ENCODE measurements around the gene LGR6. TPM values are rescaled to one million over a fixed set of nuclear protein-coding genes. Genes with fewer than 3 reads are reported as not detected.

Gene LGR6
- total RNA-seq, 2 donors from 2014 or later, result 0.21 TPM; not detected in 1

DNA sequence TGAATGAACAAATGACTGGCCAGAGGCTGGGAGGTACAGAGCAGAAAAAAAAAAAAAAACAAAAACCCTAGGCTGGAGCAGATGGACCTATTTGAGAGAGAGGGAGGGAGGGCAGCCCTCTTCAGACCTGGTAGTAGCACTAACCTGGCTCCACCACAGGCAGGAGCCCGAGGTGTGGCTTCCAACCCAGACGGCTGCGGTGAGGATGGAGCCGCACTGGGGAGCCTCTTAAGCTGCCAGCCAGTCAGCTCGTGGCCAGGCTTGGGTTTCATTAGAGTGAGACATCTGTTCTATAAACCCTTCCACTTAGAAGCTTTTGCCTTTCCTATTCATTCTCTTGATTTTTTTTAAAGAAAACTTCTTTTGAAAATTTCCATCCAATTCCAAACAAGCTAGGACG is 16.8 kb downstream of the LGR6 start:
- no peaks in the 10 kb centered on the region for H3K36me3 Mint-ChIP-seq (ENCODE audit: low read depth)
- peaks cover 4% of the 10 kb centered on the region for H3K4me1 Mint-ChIP-seq
- no peaks in the 10 kb centered on the region for H3K9me3 Mint-ChIP-seq
- no peak for ATAC-seq (replicated peaks)
- H3K27ac Mint-ChIP-seq, result no peak overlapping the region
- no peak overlapping the region for H3K4me3 Mint-ChIP-seq
- H3K27me3 Mint-ChIP-seq, result peaks cover 36% of the 10 kb centered on the region

- H3K36me3 Mint-ChIP-seq (ENCODE audit: low read depth), result no peaks in the 10 kb centered on the region
- ATAC-seq (replicated peaks), result no peak
- H3K4me1 Mint-ChIP-seq, result peaks cover 4% of the 10 kb centered on the region
- no peaks in the 10 kb centered on the region for H3K9me3 Mint-ChIP-seq
- H3K27me3 Mint-ChIP-seq, result peaks cover 42% of the 10 kb centered on the region
- H3K27ac Mint-ChIP-seq, result no peak overlapping the region
- H3K4me3 Mint-ChIP-seq, result no peak overlapping the region
Observed at GRCh38 chr1:202210969-202211368, 17.4 kb downstream of the LGR6 start.

DNA sequence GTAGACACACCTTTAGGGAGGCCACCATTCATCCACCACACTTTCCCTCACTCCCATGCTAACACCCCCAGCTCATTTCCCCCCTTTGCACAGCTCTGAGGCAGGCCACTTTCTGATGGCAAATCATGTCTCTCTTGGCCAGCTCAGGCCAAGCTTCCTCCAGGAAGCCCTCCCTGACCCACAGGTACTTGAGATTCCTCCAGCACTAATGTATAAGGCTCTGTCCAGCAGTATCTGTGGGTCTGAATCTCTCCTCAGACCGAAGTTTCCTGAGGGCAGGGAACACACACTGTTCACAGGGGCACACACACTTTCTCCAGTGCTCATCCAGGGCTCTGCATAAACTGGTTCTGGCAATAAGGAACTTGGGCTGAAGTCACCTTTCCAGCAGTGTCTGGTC is 19.2 kb downstream of the LGR6 start:
- H3K4me3 Mint-ChIP-seq, result no peak overlapping the region
- ATAC-seq (replicated peaks), result no peak
- H3K36me3 Mint-ChIP-seq (ENCODE audit: low read depth), result no peaks in the 10 kb centered on the region
- no peak overlapping the region for H3K27ac Mint-ChIP-seq
- H3K9me3 Mint-ChIP-seq, result no peaks in the 10 kb centered on the region
- peaks cover 4% of the 10 kb centered on the region for H3K4me1 Mint-ChIP-seq
- peaks cover 52% of the 10 kb centered on the region for H3K27me3 Mint-ChIP-seq

GRCh38 chr1:202213361-202214088 is 19.9 kb downstream of the LGR6 start:
- Mint-ChIP-seq H3K27ac (no peak overlapping the region), H3K4me1 (peaks cover 4% of the 10 kb centered on the region), H3K36me3 (ENCODE audit: low read depth) (no peaks in the 10 kb centered on the region), H3K27me3 (peaks cover 56% of the 10 kb centered on the region), H3K4me3 (peak overlapping the region; percentile 15), H3K9me3 (no peaks in the 10 kb centered on the region)
- ATAC-seq (replicated peaks), result no peak

GRCh38 chr1:202214089-202214843 is 20.7 kb downstream of the LGR6 start:
- no peak for ATAC-seq (replicated peaks)
- H3K36me3 Mint-ChIP-seq (ENCODE audit: low read depth), result no peaks in the 10 kb centered on the region
- H3K27me3 Mint-ChIP-seq, result peaks cover 62% of the 10 kb centered on the region
- peak overlapping the region; percentile 23 for H3K4me3 Mint-ChIP-seq
- no peaks in the 10 kb centered on the region for H3K9me3 Mint-ChIP-seq
- peaks cover 4% of the 10 kb centered on the region for H3K4me1 Mint-ChIP-seq
- H3K27ac Mint-ChIP-seq, result no peak overlapping the region

DNA sequence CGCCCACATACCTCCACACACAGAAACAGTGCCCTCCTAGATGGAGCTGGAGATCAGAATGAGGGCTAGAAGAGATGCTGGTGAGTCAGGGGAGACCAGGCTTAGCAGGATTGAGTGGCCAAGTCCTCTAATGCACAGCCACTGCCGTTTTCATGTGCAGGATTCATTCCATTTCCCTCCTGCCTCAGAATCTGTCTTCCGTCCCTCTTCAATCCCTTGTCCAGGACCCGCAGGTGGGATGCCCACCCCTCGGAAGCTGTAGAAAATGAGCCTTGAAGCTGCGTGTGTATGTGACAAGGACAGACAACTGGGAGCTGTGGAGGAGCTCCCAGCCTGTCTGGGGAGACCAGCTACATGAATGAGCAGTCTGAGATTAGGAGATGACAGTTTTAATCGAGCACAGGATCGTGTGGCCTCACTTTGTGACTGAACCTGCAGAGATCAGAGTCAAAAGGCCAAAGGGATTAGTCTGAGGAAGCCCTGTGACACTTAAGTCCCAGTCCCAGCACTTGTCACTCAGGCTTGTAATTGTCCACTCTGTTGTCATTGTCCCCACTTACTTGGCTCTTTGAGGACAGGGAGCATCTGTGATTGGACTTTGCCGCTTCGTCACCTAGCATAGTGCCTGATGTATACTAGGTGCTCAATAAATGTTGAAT is 22.0 kb downstream of the LGR6 start:
- Mint-ChIP-seq H3K4me3 (no peak overlapping the region), H3K27ac (no peak overlapping the region), H3K27me3 (peaks cover 63% of the 10 kb centered on the region), H3K4me1 (peaks cover 4% of the 10 kb centered on the region), H3K9me3 (no peaks in the 10 kb centered on the region), H3K36me3 (ENCODE audit: low read depth) (no peaks in the 10 kb centered on the region)
- no peak for ATAC-seq (replicated peaks)

- Mint-ChIP-seq H3K36me3 (ENCODE audit: low read depth) (no peaks in the 10 kb centered on the region), H3K4me1 (peaks cover 4% of the 10 kb centered on the region), H3K27me3 (peaks cover 64% of the 10 kb centered on the region), H3K9me3 (no peaks in the 10 kb centered on the region), H3K27ac (no peak overlapping the region), H3K4me3 (no peak overlapping the region)
- no peak for ATAC-seq (replicated peaks)
Observed at GRCh38 chr1:202216691-202217090, 23.1 kb downstream of the LGR6 start.

DNA sequence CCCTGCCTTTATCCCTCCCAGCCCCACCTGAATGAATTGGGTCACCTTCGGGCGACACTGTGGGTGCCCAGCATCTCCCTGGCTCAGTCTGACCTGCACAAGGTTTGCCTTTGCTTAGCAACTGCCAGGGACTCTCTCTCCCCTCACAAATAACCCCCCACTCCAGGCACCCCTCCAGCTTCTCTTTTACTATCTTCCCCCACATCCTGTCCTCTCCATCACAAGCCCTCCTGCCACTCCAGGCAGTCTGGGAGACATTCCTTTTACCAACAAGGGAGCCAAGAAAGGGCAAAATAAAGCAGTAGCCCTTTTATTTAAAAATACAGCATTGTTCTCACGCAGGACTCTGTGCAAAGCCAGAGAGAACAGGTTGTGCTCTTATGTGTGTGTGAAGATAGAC is 23.9 kb downstream of the LGR6 start:
- ATAC-seq (replicated peaks), result no peak
- no peak overlapping the region for H3K27ac Mint-ChIP-seq
- H3K36me3 Mint-ChIP-seq (ENCODE audit: low read depth), result no peaks in the 10 kb centered on the region
- no peak overlapping the region for H3K4me3 Mint-ChIP-seq
- H3K4me1 Mint-ChIP-seq, result peaks cover 4% of the 10 kb centered on the region
- H3K27me3 Mint-ChIP-seq, result peaks cover 57% of the 10 kb centered on the region
- H3K9me3 Mint-ChIP-seq, result no peaks in the 10 kb centered on the region

DNA sequence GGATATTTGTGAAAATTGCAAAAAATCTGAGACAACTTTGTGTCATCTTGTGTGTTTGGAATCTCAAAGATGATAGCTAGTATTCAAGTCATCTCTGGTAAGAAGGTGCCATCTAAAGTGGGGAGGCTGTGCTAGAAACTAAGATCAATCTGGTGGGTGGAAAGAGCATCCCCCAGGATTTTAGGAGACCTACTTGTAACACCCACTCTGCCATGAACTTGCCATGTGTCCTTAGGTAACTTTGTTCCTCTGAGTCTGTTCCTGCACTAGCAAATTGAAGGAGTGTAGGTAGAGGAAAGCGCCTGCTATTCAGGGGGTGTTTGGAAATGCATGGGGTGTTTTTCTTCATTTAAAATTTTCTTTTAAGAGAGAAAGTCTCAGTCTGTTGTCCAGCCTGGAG is 24.4 kb downstream of the LGR6 start:
- no peaks in the 10 kb centered on the region for H3K9me3 Mint-ChIP-seq

DNA sequence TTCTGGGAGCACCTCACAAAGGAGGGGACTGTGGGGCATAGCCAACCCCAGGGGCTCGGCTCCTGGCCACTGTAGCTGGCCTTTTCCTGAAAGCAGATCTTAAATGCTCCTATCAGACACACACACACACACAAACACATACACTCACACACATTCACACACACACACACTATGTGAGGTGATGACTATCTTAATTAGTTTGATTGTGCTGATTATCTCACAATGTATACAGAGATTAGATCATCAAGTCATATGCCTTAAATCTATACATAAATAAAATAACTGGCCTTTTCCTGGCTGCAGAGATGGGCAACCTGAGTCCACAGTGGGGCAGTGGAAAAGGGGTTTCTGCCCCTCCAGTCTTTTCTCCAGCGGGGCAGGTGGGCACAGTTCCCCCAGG is 27.1 kb downstream of the LGR6 start:
- H3K27ac Mint-ChIP-seq, result no peak overlapping the region
- H3K4me3 Mint-ChIP-seq, result no peak overlapping the region
- ATAC-seq (replicated peaks), result no peak
- H3K9me3 Mint-ChIP-seq, result no peaks in the 10 kb centered on the region
- H3K27me3 Mint-ChIP-seq, result peaks cover 34% of the 10 kb centered on the region
- no peaks in the 10 kb centered on the region for H3K4me1 Mint-ChIP-seq
- H3K36me3 Mint-ChIP-seq (ENCODE audit: low read depth), result no peaks in the 10 kb centered on the region

More for the DNA sequence above, 24.4 kb downstream of the LGR6 start:
- ATAC-seq (replicated peaks), result no peak
- H3K4me1 Mint-ChIP-seq, result peaks cover 4% of the 10 kb centered on the region
- peaks cover 53% of the 10 kb centered on the region for H3K27me3 Mint-ChIP-seq
- H3K36me3 Mint-ChIP-seq (ENCODE audit: low read depth), result no peaks in the 10 kb centered on the region
- no peak overlapping the region for H3K4me3 Mint-ChIP-seq
- no peak overlapping the region for H3K27ac Mint-ChIP-seq

- Mint-ChIP-seq H3K27ac (no peak overlapping the region), H3K4me1 (no peaks in the 10 kb centered on the region), H3K36me3 (ENCODE audit: low read depth) (no peaks in the 10 kb centered on the region), H3K4me3 (no peak overlapping the region), H3K9me3 (no peaks in the 10 kb centered on the region), H3K27me3 (peaks cover 27% of the 10 kb centered on the region)
- ATAC-seq (replicated peaks), result no peak
Observed at GRCh38 chr1:202221911-202222909, 28.6 kb downstream of the LGR6 start.

DNA sequence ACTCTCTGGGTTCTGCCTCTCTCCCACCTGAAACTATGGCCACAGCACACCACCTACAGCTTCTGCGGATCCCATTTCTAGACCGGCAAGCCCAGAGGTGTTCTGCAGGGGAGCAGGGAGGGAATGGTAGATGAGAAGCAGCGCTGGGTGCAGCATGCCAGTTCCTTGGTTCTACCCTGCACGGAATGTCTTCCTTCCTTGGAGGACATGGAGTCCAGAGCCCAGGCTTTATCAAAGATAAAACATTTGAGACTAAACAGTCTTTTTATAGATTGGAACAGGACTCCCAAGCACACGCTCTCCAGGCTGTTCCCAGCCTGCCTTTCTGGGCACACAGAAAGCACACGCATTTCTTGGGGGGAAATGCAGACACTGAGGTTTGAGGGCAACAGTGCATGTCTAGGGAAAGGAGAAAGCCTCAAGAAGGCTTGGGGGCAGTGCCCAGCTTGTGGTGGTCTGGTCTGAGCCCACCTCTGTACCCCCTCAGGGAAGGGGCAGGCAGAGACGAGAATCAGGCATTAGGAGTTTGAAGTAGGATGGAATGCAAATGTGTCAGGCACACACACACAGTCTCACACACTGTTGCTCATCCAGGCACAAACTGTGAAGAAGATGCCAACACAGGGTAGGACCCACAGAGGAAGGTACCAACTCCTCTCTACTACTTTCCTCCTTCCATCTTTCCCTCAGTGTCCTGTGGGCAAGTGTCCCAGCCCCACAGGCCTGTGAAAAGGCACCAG is 29.7 kb downstream of the LGR6 start:
- Mint-ChIP-seq H3K27ac (no peak overlapping the region), H3K36me3 (ENCODE audit: low read depth) (no peaks in the 10 kb centered on the region), H3K4me3 (no peak overlapping the region), H3K4me1 (peaks cover 2% of the 10 kb centered on the region), H3K27me3 (peaks cover 20% of the 10 kb centered on the region), H3K9me3 (no peaks in the 10 kb centered on the region)
- ATAC-seq (replicated peaks), result no peak

DNA sequence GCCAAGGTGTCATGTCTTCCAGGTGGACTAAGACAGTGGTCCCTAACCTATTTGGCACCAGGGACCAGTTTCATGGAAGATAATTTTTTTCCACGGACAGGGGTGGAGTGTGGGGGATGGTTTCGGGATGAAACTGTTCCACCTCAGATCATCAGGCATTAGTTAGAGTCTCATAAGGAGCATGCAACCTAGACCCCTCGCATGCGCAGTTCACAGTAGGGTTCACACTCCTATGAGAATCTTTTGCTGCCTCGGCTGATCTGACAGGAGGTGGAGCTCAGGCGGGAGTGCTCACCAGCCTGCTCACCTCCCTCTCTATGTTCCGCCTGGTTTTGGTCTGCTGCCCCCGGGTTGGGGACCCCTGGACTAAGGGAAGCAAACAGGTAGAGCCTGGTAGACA is 30.9 kb downstream of the LGR6 start:
- Mint-ChIP-seq H3K27ac (no peak overlapping the region), H3K27me3 (peaks cover 10% of the 10 kb centered on the region), H3K4me1 (peaks cover 7% of the 10 kb centered on the region), H3K36me3 (ENCODE audit: low read depth) (no peaks in the 10 kb centered on the region), H3K4me3 (no peak overlapping the region), H3K9me3 (no peaks in the 10 kb centered on the region)
- ATAC-seq (replicated peaks), result no peak
